Stimulated activated naive CD8-positive, alpha-beta T cell treated with anti-CD3 and anti-CD28 coated beads, Interleukin-15, amount 100 ng/mL, for 72 hours (primary cell): ENCODE data around the gene DNAH10.
"Not testable (repeated sequence)": the region's sequence is repeated elsewhere in the genome, so short reads cannot be mapped to it uniquely, and the experiment has no call there.

ENCODE experiments used
- ATAC-seq: fragments of 150-1000 bp; cut with Tn5 transposase; 2 replicates; pipeline ENCODE4 v1.10.0; 2021; ENCODE audit warnings: mild to moderate bottlenecking, moderate library complexity
- DNase-seq, 2 donors: peaks; one replicate each; pipeline ENCODE4 v3.0.0; 2021 to 2022
- H3K27ac Mint-ChIP-seq, 2 donors: one replicate each; pipeline ENCODE4 v1.8.0; 2022; ENCODE audit warnings: mild to moderate bottlenecking in 2 of 2, mixed read lengths in 2 of 2, moderate library complexity in 2 of 2
- H3K27me3 Mint-ChIP-seq: one replicate; pipeline ENCODE4 v1.8.0; 2022; ENCODE audit warnings: mixed read lengths
- H3K4me1 Mint-ChIP-seq: one replicate; pipeline ENCODE4 v1.8.0; 2022; ENCODE audit warnings: mild to moderate bottlenecking, mixed read lengths
- H3K4me3 Mint-ChIP-seq, 2 donors: one replicate each; pipeline ENCODE4 v1.8.0; 2022; ENCODE audit warnings: mild to moderate bottlenecking in 2 of 2, mixed read lengths in 2 of 2, moderate library complexity in 1 of 2
- H3K9me3 Mint-ChIP-seq, 2 donors: one replicate each; pipeline ENCODE4 v1.8.0; 2022; ENCODE audit warnings: mixed read lengths in 2 of 2

Gene DNAH10

DNA sequence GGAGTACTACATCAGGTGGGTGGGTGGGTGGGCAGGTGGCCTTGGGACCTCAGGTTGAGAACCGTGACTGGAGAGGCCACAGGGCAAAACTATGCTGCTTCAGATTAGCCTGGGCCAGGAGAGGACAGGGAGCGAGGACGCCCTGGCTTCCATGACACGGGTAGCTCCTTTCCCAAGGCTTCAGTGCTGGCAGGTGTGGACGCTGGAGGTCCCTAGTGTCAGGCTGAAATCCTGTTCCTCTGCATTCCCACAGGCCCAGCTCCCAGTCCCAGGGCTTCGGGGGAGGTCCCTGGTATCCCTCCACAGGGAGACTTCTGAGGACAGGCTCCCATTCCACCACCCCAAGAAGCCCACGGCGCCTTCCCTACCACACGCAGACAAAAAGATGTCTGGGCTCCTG lies 178.9 kb downstream of the DNAH10 start:
- Mint-ChIP-seq H3K4me3 (no peak overlapping the region), H3K4me1 (peaks cover 31% of the 10 kb centered on the region), H3K27me3 (no peaks in the 10 kb centered on the region), H3K27ac (no peak overlapping the region), H3K9me3 (no peaks in the 10 kb centered on the region)
- ATAC-seq (no peak), DNase-seq (no peak)

DNA sequence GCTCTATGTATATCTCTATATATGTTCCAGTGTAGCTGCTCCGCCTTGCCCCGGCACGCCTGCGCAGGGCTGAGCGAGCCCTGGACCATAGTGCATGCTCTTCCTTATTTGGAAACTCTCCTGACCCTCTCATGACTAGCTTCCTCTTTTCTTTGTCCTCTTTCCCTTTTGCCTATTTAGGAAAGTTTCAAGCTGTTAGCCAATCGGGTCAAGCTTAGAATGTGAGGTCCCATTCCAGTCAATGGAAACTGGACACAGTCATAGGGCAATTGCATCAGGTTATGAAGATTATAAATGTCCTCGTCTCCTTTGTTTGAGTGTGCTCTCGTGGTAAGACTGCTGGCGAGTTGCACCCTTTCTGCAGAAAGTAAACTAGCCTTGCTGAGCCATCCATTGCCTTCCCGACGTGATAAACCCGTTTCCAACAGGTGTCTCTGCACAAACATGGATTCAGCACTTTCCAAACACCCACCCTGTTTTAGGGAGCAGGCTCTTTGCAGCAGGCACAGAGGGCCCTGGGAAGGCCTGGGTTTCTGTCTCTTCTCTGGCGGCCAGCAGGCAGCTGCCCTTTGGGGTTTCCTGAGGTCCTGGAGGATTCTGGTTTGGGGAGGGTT lies 179.6 kb downstream of the DNAH10 start:
- ATAC-seq = no peak
- no peak overlapping the region for H3K27ac Mint-ChIP-seq

DNA sequence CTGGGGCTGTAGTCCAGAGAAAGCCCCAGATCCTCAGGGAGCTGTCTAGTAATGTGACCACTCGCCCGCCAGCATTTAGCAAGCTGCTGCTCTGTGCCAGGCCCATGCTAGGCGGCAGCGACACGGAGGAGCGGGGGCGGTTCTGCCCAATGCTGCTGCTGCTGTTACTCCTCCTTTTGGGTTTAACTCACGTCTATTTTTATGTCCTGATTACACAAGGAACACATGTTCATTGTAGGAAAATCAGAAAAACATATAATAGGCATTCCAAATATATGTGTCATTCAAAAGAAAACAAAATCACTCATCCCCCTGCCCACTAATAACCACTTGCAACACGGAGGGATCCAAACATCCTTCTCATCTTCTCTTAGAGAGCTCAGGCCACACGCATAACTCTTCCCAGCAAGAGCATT lies 180.1 kb downstream of the DNAH10 start:
- Mint-ChIP-seq H3K27ac (no peak overlapping the region), H3K4me3 (no peak overlapping the region), H3K27me3 (no peaks in the 10 kb centered on the region), H3K4me1 (peaks cover 25% of the 10 kb centered on the region), H3K9me3 (no peaks in the 10 kb centered on the region)
- DNase-seq (no peak), ATAC-seq (no peak)

More for the DNA sequence above, 179.6 kb downstream of the DNAH10 start:
- H3K27me3 Mint-ChIP-seq = no peaks in the 10 kb centered on the region
- no peak for DNase-seq
- peaks cover 27% of the 10 kb centered on the region for H3K4me1 Mint-ChIP-seq
- H3K4me3 Mint-ChIP-seq = no peak overlapping the region
- H3K9me3 Mint-ChIP-seq = no peaks in the 10 kb centered on the region

DNA sequence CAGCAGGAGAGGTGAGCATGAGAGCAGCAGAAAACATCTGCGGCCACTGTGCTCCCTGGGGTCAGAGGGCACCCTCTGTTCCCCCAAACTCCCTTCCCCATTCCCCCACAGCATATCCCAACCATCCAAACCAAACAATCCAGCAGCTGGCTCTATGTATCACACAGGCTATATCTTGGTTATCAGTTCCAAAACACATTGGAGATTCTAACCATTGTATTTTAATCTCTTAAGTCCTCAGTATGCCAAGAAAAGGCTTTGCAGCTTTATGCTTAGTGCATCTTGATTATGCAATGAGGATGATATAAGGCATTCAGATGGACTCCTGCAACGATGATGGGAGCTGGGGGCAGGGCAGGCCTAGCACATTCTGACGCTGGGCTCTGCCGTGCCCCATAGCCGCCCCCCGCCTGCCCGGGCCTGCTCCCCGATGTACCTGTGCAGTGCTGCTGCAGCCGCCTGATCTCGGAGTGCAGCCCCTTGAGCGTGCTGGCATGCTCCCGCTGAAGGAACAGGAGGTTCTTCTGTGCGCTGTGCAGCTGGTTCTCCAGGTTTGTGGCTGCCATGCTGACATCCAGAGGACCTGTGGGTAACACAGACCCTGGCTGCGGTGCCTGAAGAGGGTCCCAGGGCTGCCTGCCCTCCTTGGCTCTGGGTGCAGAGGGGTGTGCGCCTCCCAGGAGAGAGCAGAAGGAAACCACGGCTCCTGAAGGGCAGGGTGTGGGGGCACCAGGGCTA lies 181.0 kb downstream of the DNAH10 start:
- no peak for ATAC-seq
- H3K27ac Mint-ChIP-seq = no peak overlapping the region
- no peaks in the 10 kb centered on the region for H3K27me3 Mint-ChIP-seq
- H3K9me3 Mint-ChIP-seq = no peaks in the 10 kb centered on the region
- no peak for DNase-seq
- no peak overlapping the region for H3K4me3 Mint-ChIP-seq
- H3K4me1 Mint-ChIP-seq = peaks cover 17% of the 10 kb centered on the region

DNA sequence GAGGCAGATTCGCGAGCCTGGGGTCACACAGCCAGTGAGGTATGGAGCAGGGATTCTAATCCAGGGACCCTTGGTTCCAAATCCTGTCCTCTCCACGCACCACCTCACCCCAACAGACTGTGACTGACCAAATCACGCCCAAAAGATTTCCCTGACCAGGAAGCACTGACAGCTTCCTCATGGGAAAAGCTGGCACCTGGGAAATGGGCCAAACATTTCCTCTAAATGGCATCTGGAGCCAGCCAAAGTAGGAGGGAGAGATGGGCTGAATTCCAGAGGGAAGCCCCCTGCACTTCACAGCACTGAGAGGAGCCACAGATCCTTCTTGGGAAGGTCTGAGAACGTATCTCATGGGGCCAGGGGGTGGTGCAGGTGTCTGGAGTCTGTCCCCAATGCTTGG lies 181.7 kb downstream of the DNAH10 start:
- Mint-ChIP-seq H3K27me3 (no peaks in the 10 kb centered on the region), H3K4me1 (peaks cover 9% of the 10 kb centered on the region), H3K9me3 (no peaks in the 10 kb centered on the region), H3K27ac (no peak overlapping the region), H3K4me3 (no peak overlapping the region)
- ATAC-seq (no peak), DNase-seq (no peak)

DNA sequence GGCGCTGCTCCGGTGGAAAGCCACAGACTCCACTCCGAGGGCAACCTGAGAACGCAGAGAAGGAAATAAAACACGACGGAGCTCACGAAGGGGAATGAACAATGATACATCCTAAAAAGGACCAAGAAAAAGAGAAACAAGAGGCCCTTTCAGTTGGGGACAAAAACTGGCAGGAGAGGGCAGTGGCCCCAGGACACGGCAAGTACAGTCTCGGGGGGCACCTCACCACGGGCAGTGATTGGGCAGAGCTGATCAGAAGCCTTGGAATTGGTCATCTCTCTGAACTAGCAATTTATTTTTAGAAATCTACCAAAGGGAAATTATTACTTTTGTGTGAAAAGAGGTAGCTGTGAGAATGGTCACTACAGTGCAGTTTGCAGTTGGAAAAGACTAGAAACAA lies 182.6 kb downstream of the DNAH10 start:
- no peak for DNase-seq
- Mint-ChIP-seq H3K9me3 (no peaks in the 10 kb centered on the region), H3K27ac (no peak overlapping the region), H3K27me3 (no peaks in the 10 kb centered on the region), H3K4me3 (no peak overlapping the region), H3K4me1 (peaks cover 5% of the 10 kb centered on the region)
- ATAC-seq = no peak

DNA sequence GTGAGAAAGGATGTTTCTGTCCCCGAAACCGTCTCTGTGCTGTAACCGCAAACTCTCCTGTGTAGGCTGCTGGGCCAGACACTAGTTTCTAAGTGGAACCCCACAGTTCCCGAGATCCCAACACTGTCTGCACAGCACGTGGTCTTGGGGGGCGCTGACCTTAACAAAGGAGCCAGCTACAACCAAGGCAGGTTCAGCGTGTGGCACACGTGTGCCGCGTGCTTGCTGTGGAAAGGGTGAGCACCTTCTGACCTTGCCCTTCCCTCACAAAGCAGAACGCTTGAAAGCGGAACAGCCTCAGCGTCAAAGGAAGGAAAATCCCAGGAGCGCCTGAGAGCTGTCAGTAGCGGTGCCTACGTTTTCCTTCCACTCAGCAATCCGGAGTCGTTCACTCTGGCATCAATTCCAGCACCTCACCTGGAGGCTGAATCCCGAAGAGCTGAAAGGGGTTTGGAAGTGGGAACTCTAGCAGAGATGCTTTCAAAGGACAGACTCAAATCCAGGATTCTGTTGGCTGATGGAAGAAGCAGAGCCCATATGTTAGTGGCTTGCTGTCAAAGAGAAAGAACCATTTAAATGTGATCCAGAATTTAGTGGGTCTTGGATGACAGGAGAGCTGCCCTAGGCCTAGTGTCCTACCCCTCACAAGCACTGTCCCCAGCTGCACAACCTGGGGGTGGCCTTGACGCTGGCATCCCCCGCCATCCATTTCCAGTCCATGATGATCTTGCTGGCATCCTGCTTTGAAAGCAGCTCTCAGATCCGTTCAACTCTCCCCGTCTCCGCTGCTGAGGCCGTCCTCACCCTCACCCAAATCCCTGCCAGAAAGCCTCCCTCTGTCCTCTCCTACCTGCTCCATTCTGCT lies 183.4 kb downstream of the DNAH10 start:
- Mint-ChIP-seq H3K4me1 (peaks cover 1% of the 10 kb centered on the region), H3K4me3 (no peak overlapping the region)

DNA sequence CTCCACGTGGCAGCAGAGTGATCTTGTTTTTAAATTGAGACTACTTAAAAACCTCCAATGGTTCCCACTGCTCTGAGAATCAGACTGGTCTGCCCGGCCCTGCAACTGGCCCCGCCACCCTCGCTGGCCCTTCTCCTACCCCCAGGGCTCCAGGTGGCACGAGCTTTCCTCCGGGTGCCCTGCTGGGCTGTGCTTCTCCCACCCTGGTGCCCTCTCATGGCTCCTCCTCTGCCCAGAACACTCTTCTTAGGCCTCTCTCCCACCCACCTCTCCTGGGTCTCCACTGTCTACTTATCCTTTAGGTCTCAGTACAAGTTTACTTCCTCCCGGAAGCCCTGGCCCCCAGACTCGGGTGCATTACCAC lies 184.0 kb downstream of the DNAH10 start:
- H3K27me3 Mint-ChIP-seq = no peaks in the 10 kb centered on the region
- no peaks in the 10 kb centered on the region for H3K9me3 Mint-ChIP-seq
- no peak overlapping the region for H3K4me3 Mint-ChIP-seq
- DNase-seq (no peak), ATAC-seq (no peak)
- H3K27ac Mint-ChIP-seq = peak overlapping the region; percentile 5 to 15
- no peaks in the 10 kb centered on the region for H3K4me1 Mint-ChIP-seq

More for the DNA sequence above, 183.4 kb downstream of the DNAH10 start:
- DNase-seq (no peak), ATAC-seq (no peak)
- H3K27ac Mint-ChIP-seq = peak overlapping the region in 1 of 2 donors; percentile 15
- no peaks in the 10 kb centered on the region for H3K9me3 Mint-ChIP-seq
- H3K27me3 Mint-ChIP-seq = no peaks in the 10 kb centered on the region

DNA sequence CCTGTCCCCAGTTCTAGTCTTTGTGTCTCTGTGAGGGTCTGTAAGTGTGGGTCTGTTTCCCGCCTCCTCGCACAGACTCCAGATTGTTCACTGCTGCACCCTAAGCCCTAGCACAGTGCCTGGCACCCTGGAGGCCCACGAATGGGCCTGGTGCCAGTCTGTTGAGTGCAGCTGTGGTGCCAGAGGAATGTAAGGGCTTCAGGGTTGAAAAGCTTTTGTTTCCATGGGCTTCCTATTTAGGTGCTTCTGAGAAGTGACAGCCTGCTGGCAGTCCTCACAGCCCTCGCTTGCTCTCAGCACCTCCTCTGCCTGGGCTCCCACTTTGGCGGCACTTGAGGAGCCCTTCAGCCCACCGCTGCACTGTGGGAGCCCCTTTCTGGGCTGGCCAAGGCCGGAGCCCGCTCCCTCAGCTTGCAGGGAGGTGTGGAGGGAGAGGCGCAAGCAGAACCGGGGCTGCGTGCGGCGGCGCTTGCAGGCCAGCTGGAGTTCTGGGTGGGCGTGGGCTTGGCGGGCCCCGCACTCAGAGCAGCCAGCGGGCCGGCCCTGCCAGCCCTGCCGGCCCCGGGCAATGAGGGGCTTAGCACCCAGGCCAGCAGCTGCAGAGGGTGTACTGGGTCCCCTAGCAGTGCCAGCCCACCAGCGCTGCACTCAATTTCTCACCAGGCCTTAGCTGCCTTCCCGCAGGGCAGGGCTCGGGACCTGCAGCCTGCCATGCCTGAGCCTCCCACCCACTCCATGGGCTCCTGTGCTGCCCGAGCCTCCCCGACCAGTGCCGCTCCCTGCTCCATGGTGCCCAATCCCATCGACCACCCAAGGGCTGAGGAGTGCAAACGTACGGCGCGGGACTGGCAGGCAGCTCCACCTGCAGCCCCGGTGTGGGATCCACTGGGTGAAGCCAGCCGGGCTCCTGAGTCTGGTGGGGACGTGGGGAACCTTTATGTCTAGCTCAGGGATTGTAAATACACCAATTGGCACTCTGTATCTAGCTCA lies 184.7 kb downstream of the DNAH10 start:
- not testable (repeated sequence) for H3K4me1 Mint-ChIP-seq, ATAC-seq, DNase-seq, H3K27me3 Mint-ChIP-seq, H3K4me3 Mint-ChIP-seq, H3K9me3 Mint-ChIP-seq
- peak overlapping the region in 1 of 2 donors; percentile 5 for H3K27ac Mint-ChIP-seq

DNA sequence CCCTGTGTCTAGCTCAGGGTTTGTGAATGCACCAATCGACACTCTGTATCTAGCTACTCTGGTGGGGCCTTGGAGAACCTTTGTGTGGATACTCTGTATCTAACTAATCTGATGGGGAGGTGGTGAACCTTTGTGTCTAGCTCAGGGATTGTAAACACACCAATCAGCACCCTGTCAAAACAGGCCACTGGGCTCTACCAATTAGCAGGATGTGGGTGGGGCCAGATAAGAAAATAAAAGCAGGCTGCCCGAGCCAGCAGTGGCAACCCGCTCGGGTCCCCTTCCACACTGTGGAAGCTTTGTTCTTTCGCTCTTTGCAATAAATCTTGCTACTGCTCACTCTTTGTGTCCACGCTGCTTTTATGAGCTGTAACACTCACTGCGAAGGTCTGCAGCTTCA lies 185.4 kb downstream of the DNAH10 start:
- H3K4me1 Mint-ChIP-seq, DNase-seq, H3K9me3 Mint-ChIP-seq, ATAC-seq, H3K4me3 Mint-ChIP-seq, H3K27me3 Mint-ChIP-seq: not testable (repeated sequence)
- peak overlapping the region in 1 of 2 donors; percentile 81 for H3K27ac Mint-ChIP-seq

DNA sequence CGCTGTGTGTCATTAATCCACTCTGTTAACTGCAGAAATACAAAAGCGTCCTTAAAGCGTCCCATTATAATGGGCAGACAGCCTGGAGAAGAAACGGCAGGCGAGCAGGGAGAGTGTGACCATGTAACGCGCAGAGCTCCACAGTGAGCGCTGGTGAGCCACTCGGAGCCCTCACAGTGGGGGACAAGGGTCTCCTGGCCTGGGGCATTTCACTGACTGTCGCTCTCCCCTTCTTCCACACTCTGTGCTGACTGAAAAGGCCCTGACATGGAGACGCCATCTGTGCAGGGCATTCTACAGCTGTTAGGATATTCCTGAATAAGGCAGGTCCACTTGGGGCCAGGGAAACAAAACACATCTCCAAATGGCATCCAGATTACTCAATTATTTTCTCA lies 186.3 kb downstream of the DNAH10 start:
- no peaks in the 10 kb centered on the region for H3K4me1 Mint-ChIP-seq
- DNase-seq = no peak
- no peaks in the 10 kb centered on the region for H3K9me3 Mint-ChIP-seq
- H3K27me3 Mint-ChIP-seq = no peaks in the 10 kb centered on the region
- H3K27ac Mint-ChIP-seq = no peak overlapping the region
- no peak for ATAC-seq
- H3K4me3 Mint-ChIP-seq = no peak overlapping the region

DNA sequence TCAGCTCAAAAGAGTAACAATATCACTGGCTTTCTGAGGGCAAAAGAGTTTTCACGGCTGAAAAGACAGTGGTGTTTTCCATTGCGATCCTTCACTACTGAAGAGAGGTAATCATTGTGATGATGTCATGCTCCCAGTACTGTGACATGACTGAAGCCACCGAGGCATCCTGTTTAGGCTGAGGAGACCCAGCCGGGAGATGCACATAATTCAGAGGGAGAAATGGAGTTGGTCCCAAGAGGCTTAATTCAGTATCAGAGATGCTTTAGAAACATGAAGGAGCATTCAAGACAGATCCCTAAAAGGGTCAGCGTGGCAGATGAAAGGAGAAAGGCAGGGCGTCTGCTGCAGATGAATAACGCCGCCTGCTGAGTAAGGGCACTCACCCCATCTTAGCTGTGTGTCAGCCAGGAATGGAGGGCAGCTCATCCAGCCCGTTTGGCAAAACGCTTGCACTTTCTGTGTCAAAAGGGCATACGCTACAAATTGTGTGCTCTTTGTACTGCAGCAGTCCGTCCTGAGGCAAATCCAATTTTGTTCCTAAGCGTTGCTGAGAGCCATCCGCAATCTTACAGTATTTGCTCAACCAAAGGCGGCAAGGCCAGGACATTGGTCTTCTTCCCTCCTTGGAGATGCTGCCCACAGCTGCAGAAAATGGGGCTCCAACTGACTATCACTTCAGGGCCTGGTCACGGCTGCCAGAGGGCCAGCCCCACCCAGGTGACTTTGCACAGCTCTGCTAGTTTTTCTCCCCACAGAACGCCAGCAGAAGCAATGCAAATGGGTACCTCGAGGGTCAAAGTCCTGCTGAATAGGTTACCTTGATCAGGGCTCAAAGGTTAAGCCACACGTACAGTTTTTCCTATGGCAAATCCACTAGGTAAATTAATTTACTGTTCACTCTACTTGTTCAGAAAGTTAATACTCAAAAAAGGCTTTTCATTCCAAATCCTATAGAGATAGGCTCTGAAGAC lies 187.0 kb downstream of the DNAH10 start:
- H3K4me1 Mint-ChIP-seq = no peaks in the 10 kb centered on the region
- no peak overlapping the region for H3K4me3 Mint-ChIP-seq
- H3K27me3 Mint-ChIP-seq = no peaks in the 10 kb centered on the region
- ATAC-seq (no peak), DNase-seq (no peak)
- H3K27ac Mint-ChIP-seq = no peak overlapping the region
- no peaks in the 10 kb centered on the region for H3K9me3 Mint-ChIP-seq

DNA sequence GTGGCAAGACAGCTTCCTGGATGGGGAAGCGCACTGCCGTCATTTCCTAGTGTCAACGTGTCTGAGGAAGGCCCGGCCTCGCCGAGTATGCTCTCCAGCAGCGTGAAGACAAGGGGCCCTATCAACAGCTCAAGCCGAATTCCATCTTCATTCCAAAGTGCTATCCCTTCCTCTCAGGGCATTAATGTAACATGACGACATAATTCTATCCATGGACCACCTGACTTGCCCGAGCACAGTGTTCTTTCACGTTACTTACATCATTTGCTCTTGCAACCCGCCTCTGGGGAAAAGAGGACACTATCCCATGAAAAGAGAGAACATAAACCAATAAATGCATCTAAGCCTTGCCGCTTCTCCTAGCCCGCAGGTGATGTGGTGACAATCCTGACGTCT lies 187.7 kb downstream of the DNAH10 start:
- ATAC-seq (no peak), DNase-seq (no peak)
- Mint-ChIP-seq H3K27ac (no peak overlapping the region), H3K9me3 (no peaks in the 10 kb centered on the region), H3K4me1 (no peaks in the 10 kb centered on the region), H3K4me3 (no peak overlapping the region), H3K27me3 (no peaks in the 10 kb centered on the region)
